ENCODE data around the gene AARS2. TPM values are rescaled to one million over a fixed set of nuclear protein-coding genes. Genes with fewer than 3 reads are reported as not detected.
"Not testable (repeated sequence)": the region's sequence is repeated elsewhere in the genome, so short reads cannot be mapped to it uniquely, and the experiment has no call there.

The AARS2 gene
- total RNA-seq, 4 donors from 2014 or later, result 5.9 to 15.7 (median 12.8) TPM

DNA sequence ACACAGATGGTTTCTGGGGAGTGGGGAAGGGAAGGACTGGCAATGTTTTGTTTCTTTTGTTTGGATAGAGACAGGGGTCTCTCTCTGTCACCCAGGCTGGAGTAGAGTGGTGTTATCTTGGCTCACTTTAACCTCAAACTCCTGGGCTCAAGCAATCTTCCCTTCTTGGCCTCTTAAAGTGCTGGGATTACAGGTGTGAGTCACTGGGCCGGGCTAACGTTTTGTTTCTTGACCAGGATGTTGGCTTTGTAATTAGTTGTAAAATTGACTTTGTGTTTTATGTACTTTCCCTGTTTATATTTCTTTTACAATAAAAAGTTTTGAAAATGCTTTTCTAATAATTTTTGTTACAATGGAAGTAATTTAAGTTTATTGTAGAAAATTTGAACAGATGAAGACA is 40.2 kb upstream of the AARS2 start:
- no peak overlapping the region for H3K4me3 ChIP-seq (ENCODE audit: low read depth, poor library complexity, severe bottlenecking)
- TF ChIP-seq POLR2A (IDR thresholded peaks at IDR 0.05), result no peak
- TF ChIP-seq, protein P1, sequence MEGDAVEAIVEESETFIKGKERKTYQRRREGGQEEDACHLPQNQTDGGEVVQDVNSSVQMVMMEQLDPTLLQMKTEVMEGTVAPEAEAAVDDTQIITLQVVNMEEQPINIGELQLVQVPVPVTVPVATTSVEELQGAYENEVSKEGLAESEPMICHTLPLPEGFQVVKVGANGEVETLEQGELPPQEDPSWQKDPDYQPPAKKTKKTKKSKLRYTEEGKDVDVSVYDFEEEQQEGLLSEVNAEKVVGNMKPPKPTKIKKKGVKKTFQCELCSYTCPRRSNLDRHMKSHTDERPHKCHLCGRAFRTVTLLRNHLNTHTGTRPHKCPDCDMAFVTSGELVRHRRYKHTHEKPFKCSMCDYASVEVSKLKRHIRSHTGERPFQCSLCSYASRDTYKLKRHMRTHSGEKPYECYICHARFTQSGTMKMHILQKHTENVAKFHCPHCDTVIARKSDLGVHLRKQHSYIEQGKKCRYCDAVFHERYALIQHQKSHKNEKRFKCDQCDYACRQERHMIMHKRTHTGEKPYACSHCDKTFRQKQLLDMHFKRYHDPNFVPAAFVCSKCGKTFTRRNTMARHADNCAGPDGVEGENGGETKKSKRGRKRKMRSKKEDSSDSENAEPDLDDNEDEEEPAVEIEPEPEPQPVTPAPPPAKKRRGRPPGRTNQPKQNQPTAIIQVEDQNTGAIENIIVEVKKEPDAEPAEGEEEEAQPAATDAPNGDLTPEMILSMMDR (IDR thresholded peaks at IDR 0.05), result no peak
- intact Hi-C loops (cut with DNase I; ENCODE audit: low total_unique reads), result no loop called here
- no peak for DNase-seq (ENCODE audit: low spot score in 2 of 2)
- 61 to 64% methylated on average over 2 of the region's 2 CpGs for WGBS, 2 donors

DNA sequence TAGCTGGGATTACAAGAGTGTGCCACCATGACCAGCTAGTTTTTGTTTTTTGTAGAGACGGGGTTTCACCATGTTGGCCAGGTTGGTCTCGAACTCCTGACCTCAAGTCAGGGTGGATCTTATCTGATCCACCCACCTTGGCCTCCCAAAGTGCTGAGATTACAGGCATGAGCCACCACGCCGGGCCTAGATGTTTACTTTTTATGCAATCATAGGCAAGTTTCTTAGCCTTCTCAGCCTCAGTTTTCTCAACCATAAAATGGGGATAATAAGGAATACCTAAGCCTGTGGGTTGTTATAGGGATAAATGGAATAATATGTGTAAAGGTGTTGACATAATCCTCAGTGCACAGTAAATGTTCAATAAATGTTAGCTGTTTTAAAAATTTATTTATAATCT is 39.1 kb upstream of the AARS2 start:
- TF ChIP-seq, protein P1 (IDR thresholded peaks at IDR 0.05), result no peak
- no peak for TF ChIP-seq POLR2A (IDR thresholded peaks at IDR 0.05)
- intact Hi-C loops (cut with DNase I; ENCODE audit: low total_unique reads), result no loop called here

DNA sequence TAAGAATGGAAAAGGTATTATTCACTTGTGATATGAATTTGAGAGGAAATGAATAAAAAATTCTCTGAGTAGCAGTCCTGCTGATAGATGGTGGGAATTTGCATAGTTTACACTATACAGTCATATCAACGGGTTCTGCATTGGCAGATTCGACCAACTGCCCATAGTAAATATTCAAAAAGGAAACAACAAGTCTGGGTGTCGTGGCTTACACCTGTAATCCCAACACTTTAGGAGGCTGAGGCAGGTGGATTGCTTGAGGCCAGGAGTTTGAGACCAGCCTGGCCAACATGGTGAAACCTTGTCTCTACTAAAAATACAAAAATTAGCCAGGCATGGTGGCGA is 37.5 kb upstream of the AARS2 start:
- WGBS, 2 donors, result 77 to 87% methylated on average over 4 of the region's 4 CpGs
- intact Hi-C loops (cut with DNase I; ENCODE audit: low total_unique reads); H3K4me3 ChIP-seq (ENCODE audit: low read depth, poor library complexity, severe bottlenecking); DNase-seq (ENCODE audit: low spot score in 2 of 2): not testable (repeated sequence)

More for the DNA sequence above, 39.1 kb upstream of the AARS2 start:
- WGBS, 2 donors, result 90 to 94% methylated on average over 4 of the region's 4 CpGs
- H3K4me3 ChIP-seq (ENCODE audit: low read depth, poor library complexity, severe bottlenecking), result no peak overlapping the region
- DNase-seq (ENCODE audit: low spot score in 2 of 2), result no peak

DNA sequence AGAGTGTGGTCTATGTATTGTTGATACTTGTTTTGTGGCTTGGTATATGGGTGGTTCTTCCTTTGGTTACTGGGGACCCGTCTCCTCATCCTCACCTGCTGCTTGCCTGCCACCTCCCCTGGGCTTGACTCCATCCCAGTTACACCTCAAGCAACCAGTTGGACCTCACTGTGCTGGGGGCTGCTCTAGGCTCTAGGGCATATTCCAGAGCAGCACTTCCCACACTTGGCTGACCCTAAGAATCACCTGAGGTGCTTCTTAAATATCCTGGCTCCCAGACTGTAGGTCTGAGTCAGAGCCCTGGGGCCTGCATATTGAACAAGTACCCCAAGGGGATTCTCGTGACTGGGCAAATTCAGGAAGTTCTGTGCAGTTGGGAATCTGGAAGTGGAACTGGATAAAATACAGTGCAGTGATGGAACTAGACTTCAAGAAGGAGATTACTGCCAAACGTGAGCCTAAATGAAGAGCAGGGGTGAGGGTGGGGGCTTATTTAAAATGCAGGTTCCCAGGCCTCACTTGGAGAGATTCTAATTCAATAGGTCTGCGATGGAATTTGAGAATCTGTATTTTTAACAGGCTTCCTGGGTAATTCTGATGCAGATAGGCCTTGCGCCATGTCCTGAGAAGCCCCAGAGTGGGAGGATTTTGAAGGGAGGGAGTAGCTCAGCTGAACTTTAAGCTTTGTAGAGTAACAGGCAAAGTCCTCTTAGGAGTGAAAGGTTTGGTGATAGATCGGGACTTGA is 36.9 kb upstream of the AARS2 start:
- WGBS, 2 donors, result 69 to 70% methylated on average over 6 of the region's 6 CpGs
- no peak overlapping the region for H3K4me3 ChIP-seq (ENCODE audit: low read depth, poor library complexity, severe bottlenecking)
- intact Hi-C loops (cut with DNase I; ENCODE audit: low total_unique reads), result no loop called here
- no peak for DNase-seq (ENCODE audit: low spot score in 2 of 2)
- TF ChIP-seq, protein P1 (IDR thresholded peaks at IDR 0.05), result no peak
- TF ChIP-seq POLR2A (IDR thresholded peaks at IDR 0.05), result no peak

DNA sequence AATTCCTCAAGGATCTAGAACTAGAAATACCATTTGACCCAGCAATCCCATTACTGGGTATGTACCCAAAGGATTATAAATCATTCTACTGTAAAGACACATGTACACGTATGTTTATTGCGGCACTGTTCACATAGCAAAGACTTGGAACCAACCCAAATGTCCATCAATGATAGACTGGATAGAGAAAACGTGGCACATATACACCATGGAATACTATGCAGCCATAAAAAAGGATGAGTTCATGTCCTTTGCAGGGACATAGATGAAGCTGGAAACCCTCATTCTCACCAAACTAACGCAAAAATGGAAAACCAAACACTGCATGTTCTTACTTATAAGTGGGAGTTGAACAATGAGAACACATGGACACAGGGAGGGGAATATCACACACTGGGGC is 33.7 kb upstream of the AARS2 start:
- DNase-seq (ENCODE audit: low spot score in 2 of 2); intact Hi-C loops (cut with DNase I; ENCODE audit: low total_unique reads); H3K4me3 ChIP-seq (ENCODE audit: low read depth, poor library complexity, severe bottlenecking): not testable (repeated sequence)
- 75 to 82% methylated on average over 4 of the region's 4 CpGs for WGBS, 2 donors

DNA sequence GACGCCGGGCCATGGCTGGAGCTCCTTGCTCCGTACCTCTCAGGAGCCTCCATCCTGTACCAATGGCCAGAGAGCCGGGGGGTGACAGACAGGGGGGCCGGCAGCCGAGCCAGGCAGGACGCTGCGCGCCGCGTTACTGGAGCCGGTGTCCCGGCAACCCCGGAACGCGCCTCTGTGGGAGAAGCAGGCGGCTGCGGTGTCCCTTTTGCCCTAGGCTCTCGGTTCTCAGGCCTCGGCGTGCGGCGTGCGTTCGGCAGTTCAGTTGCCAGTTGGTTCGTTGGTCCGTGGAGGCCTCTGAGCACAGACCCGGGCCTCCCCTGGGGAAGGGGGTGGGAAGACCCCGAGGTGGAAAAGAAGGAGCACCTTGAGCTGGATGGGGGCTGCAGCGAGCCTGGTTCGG is 29.3 kb upstream of the AARS2 start, which contains the start of gene SPATS1:
Gene SPATS1 (plus strand): TSS at position 162 of the 400 bp plus-strand sequence. CDS start 446 bp downstream, outside the sequence.
- intact Hi-C loops (cut with DNase I; ENCODE audit: low total_unique reads), result no loop called here
- TF ChIP-seq, protein P1 (IDR thresholded peaks at IDR 0.05), result no peak
- TF ChIP-seq POLR2A (IDR thresholded peaks at IDR 0.05), result no peak
- 5% methylated on average over 25 to 31 of the region's 31 CpGs for WGBS, 2 donors
- peak in 1 of 2 donors; percentile 87 for DNase-seq (ENCODE audit: low spot score in 2 of 2)
- H3K4me3 ChIP-seq (ENCODE audit: low read depth, poor library complexity, severe bottlenecking), result no peak within 1 kb of the TSS

DNA sequence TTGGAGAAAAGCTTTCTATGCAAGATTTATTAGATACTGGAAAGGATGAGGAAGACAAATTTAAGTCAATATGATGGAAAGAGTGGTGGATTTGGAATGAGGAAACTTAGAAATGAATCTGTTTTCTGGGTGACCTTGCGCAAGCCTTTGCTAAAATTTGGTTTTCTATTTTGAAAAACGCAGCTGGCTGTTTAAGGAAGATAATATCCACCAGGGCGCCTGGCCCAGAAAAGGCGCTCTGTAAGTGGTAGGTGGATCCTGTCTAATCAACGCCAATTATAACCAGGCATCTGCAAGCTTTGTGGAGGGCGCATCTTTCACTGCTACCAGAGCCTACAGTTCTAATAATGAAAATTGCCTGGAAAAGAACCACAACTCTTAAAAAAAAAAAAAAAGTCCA is 28.9 kb upstream of the AARS2 start:
- H3K4me3 ChIP-seq (ENCODE audit: low read depth, poor library complexity, severe bottlenecking), result no peak overlapping the region
- DNase-seq (ENCODE audit: low spot score in 2 of 2), result no peak
- WGBS, 2 donors, result 28 to 30% methylated on average over 6 of the region's 6 CpGs
- intact Hi-C loops (cut with DNase I; ENCODE audit: low total_unique reads), result no loop called here
- TF ChIP-seq POLR2A (IDR thresholded peaks at IDR 0.05), result no peak
- TF ChIP-seq, protein P1 (IDR thresholded peaks at IDR 0.05), result no peak
